ENCODE data around the gene COL9A1.
"Not testable (repeated sequence)": the region's sequence is repeated elsewhere in the genome, so short reads cannot be mapped to it uniquely, and the experiment has no call there.

COL9A1 gene

GRCh38 chr6:70303034-70303525, at the start of gene COL9A1:
Gene COL9A1 (minus strand): TSS chr6:70303084. CDS start chr6:70302924, 160 bp downstream.
- no peak for DNase-seq (ENCODE audit: extremely low read depth in 1 of 2, low read depth in 1 of 2)

- no peak for DNase-seq (ENCODE audit: extremely low read depth in 1 of 2, low read depth in 1 of 2)
Measured at GRCh38 chr6:70351461-70351860, 48.6 kb upstream of the COL9A1 start.

GRCh38 chr6:70345619-70346018, 42.7 kb upstream of the COL9A1 start:
- no peak for DNase-seq (ENCODE audit: extremely low read depth in 1 of 2, low read depth in 1 of 2)

GRCh38 chr6:70343313-70343712, 40.4 kb upstream of the COL9A1 start:
- DNase-seq (ENCODE audit: extremely low read depth in 1 of 2, low read depth in 1 of 2) = no peak

- DNase-seq (ENCODE audit: extremely low read depth in 1 of 2, low read depth in 1 of 2) = not testable (repeated sequence)
Measured at GRCh38 chr6:70339810-70340209, 36.9 kb upstream of the COL9A1 start.

GRCh38 chr6:70338775-70339174, 35.9 kb upstream of the COL9A1 start:
- no peak for DNase-seq (ENCODE audit: extremely low read depth in 1 of 2, low read depth in 1 of 2)

- no peak for DNase-seq (ENCODE audit: extremely low read depth in 1 of 2, low read depth in 1 of 2)
Measured at GRCh38 chr6:70337743-70338105, 34.8 kb upstream of the COL9A1 start.

- DNase-seq (ENCODE audit: extremely low read depth in 1 of 2, low read depth in 1 of 2) = no peak
Measured at GRCh38 chr6:70336996-70337742, 34.3 kb upstream of the COL9A1 start.

- no peak for DNase-seq (ENCODE audit: extremely low read depth in 1 of 2, low read depth in 1 of 2)
Measured at GRCh38 chr6:70327036-70327435, 24.2 kb upstream of the COL9A1 start.

GRCh38 chr6:70325009-70325408, 22.1 kb upstream of the COL9A1 start:
- DNase-seq (ENCODE audit: extremely low read depth in 1 of 2, low read depth in 1 of 2) = no peak

- not testable (repeated sequence) for DNase-seq (ENCODE audit: extremely low read depth in 1 of 2, low read depth in 1 of 2)
Measured at GRCh38 chr6:70317799-70318198, 14.9 kb upstream of the COL9A1 start.

- no peak for DNase-seq (ENCODE audit: extremely low read depth in 1 of 2, low read depth in 1 of 2)
Measured at GRCh38 chr6:70315079-70315751, 12.3 kb upstream of the COL9A1 start.

- DNase-seq (ENCODE audit: extremely low read depth in 1 of 2, low read depth in 1 of 2) = no peak
Measured at GRCh38 chr6:70314296-70314695, 11.4 kb upstream of the COL9A1 start.

- no peak for DNase-seq (ENCODE audit: extremely low read depth in 1 of 2, low read depth in 1 of 2)
Measured at GRCh38 chr6:70312165-70312745, 9.4 kb upstream of the COL9A1 start.

GRCh38 chr6:70310063-70310694, 7.3 kb upstream of the COL9A1 start:
- DNase-seq (ENCODE audit: extremely low read depth in 1 of 2, low read depth in 1 of 2) = no peak

GRCh38 chr6:70309243-70309642, 6.4 kb upstream of the COL9A1 start:
- DNase-seq (ENCODE audit: extremely low read depth in 1 of 2, low read depth in 1 of 2) = no peak

- DNase-seq (ENCODE audit: extremely low read depth in 1 of 2, low read depth in 1 of 2) = not testable (repeated sequence)
Measured at GRCh38 chr6:70308142-70308541, 5.3 kb upstream of the COL9A1 start.

GRCh38 chr6:70307008-70307407, 4.1 kb upstream of the COL9A1 start:
- no peak for DNase-seq (ENCODE audit: extremely low read depth in 1 of 2, low read depth in 1 of 2)

- DNase-seq (ENCODE audit: extremely low read depth in 1 of 2, low read depth in 1 of 2) = no peak
Measured at GRCh38 chr6:70304616-70305015, 1.7 kb upstream of the COL9A1 start.

- DNase-seq (ENCODE audit: extremely low read depth in 1 of 2, low read depth in 1 of 2) = no peak
Measured at GRCh38 chr6:70299456-70299855, 3.4 kb downstream of the COL9A1 start.

- no peak for DNase-seq (ENCODE audit: extremely low read depth in 1 of 2, low read depth in 1 of 2)
Measured at GRCh38 chr6:70298068-70298467, 4.8 kb downstream of the COL9A1 start.

All from activated CD8-positive, alpha-beta memory T cell treated with anti-CD3 and anti-CD28 coated beads for 1 hour (primary cell).